ENCODE measurements around the gene STMN3. TPM values are rescaled to one million over a fixed set of nuclear protein-coding genes. Genes with fewer than 3 reads are reported as not detected.
"Not testable (repeated sequence)": the region's sequence is repeated elsewhere in the genome, so short reads cannot be mapped to it uniquely, and the experiment has no call there.

STMN3 gene
- polyA plus RNA-seq, 1 experiment = 12.7 TPM

GRCh38 chr20:63636752-63637628 lies 16.2 kb downstream of the STMN3 start:
- CTCF ChIA-PET = no interaction called here
- no peak for DNase-seq (ENCODE audit: low read depth)
- POLR2A ChIA-PET = no interaction called here
- TF ChIP-seq, protein P1, sequence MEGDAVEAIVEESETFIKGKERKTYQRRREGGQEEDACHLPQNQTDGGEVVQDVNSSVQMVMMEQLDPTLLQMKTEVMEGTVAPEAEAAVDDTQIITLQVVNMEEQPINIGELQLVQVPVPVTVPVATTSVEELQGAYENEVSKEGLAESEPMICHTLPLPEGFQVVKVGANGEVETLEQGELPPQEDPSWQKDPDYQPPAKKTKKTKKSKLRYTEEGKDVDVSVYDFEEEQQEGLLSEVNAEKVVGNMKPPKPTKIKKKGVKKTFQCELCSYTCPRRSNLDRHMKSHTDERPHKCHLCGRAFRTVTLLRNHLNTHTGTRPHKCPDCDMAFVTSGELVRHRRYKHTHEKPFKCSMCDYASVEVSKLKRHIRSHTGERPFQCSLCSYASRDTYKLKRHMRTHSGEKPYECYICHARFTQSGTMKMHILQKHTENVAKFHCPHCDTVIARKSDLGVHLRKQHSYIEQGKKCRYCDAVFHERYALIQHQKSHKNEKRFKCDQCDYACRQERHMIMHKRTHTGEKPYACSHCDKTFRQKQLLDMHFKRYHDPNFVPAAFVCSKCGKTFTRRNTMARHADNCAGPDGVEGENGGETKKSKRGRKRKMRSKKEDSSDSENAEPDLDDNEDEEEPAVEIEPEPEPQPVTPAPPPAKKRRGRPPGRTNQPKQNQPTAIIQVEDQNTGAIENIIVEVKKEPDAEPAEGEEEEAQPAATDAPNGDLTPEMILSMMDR (IDR thresholded peaks at IDR 0.05; ENCODE audit: insufficient read depth, low read depth, low read length) = no peak
- Histone ChIP-seq H3K36me3 (ENCODE audit: control insufficient read depth, insufficient read depth, low read length) (no peaks in the 10 kb centered on the region), H3K4me3 (ENCODE audit: low read depth, low read length) (no peak overlapping the region), H3K27me3 (ENCODE audit: control insufficient read depth, insufficient read depth, low read length) (no peaks in the 10 kb centered on the region)

- Histone ChIP-seq H3K27me3 (ENCODE audit: control insufficient read depth, insufficient read depth, low read length) (no peaks in the 10 kb centered on the region), H3K4me3 (ENCODE audit: low read depth, low read length) (no peak overlapping the region), H3K36me3 (ENCODE audit: control insufficient read depth, insufficient read depth, low read length) (no peaks in the 10 kb centered on the region)
- ChIA-PET POLR2A (no interaction called here), CTCF (no interaction called here)
- no peak for DNase-seq (ENCODE audit: low read depth)
- TF ChIP-seq, protein P1 (IDR thresholded peaks at IDR 0.05; ENCODE audit: insufficient read depth, low read depth, low read length) = no peak
Measured at GRCh38 chr20:63635431-63636141, 17.6 kb downstream of the STMN3 start.

- Histone ChIP-seq H3K4me3 (ENCODE audit: low read depth, low read length) (no peak overlapping the region), H3K27me3 (ENCODE audit: control insufficient read depth, insufficient read depth, low read length) (no peaks in the 10 kb centered on the region), H3K36me3 (ENCODE audit: control insufficient read depth, insufficient read depth, low read length) (no peaks in the 10 kb centered on the region)
- POLR2A ChIA-PET = no interaction called here
- TF ChIP-seq, protein P1 (IDR thresholded peaks at IDR 0.05; ENCODE audit: insufficient read depth, low read depth, low read length) = no peak
- CTCF ChIA-PET = no interaction called here
- DNase-seq (ENCODE audit: low read depth) = no peak
Measured at GRCh38 chr20:63633732-63634131, 19.5 kb downstream of the STMN3 start.

- CTCF ChIA-PET = interaction anchor here (1.7 kb wide), 1 partner anchor 10 kb away, joined by 4 read pairs; no protein-coding TSS in a partner anchor
- DNase-seq (ENCODE audit: low read depth) = not testable (repeated sequence)
Measured at GRCh38 chr20:63631426-63631825, 21.8 kb downstream of the STMN3 start.

GRCh38 chr20:63630956-63631355 lies 22.3 kb downstream of the STMN3 start:
- H3K36me3 ChIP-seq (ENCODE audit: control insufficient read depth, insufficient read depth, low read length); H3K27me3 ChIP-seq (ENCODE audit: control insufficient read depth, insufficient read depth, low read length); H3K4me3 ChIP-seq (ENCODE audit: low read depth, low read length); DNase-seq (ENCODE audit: low read depth); POLR2A ChIA-PET: not testable (repeated sequence)
- CTCF ChIA-PET = interaction anchor here (1.7 kb wide), 1 partner anchor 10 kb away, joined by 4 read pairs; no protein-coding TSS in a partner anchor

More at GRCh38 chr20:63631426-63631825, 21.8 kb downstream of the STMN3 start:
- H3K4me3 ChIP-seq (ENCODE audit: low read depth, low read length); POLR2A ChIA-PET; H3K27me3 ChIP-seq (ENCODE audit: control insufficient read depth, insufficient read depth, low read length); H3K36me3 ChIP-seq (ENCODE audit: control insufficient read depth, insufficient read depth, low read length): not testable (repeated sequence)

DNA sequence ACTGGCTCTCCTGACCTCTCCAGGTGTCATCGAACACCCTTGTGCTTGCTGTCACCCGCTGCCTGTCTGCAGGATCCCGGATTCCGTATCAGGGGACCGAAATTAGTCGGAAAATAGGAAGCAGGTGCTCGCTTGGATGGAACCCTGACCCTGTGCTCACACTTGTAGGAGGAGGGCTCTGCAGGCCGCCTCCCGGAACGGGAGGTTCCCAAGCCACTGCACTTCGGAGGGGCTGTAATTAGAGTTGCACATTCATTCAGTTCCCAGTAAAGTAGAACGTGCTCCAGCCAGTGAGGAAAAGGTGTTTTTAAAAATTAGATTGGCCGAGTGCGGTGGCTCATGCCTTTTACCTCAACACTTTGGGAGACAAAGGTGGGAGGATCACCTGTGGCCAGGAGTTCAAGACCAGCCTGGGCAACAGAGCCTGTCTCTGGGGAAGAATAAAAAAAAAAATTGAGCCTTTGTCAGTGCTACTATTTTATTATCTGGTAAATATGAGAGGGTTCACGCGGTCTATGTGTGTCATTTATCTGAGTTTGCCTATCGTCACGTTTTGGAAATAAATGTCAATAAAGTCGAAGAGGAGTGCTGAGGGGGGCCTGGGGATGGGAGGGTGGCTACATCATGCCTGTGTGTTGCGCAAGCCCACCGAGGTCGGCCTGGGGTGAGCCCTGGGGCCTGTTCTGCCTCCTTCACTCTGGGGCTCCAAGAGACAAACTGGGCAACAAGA lies 24.8 kb downstream of the STMN3 start:
- Histone ChIP-seq H3K27me3 (ENCODE audit: control insufficient read depth, insufficient read depth, low read length) (no peaks in the 10 kb centered on the region), H3K36me3 (ENCODE audit: control insufficient read depth, insufficient read depth, low read length) (no peaks in the 10 kb centered on the region), H3K4me3 (ENCODE audit: low read depth, low read length) (peak overlapping the region; percentile 95)
- TF ChIP-seq, protein P1 (IDR thresholded peaks at IDR 0.05; ENCODE audit: insufficient read depth, low read depth, low read length) = no peak
- ChIA-PET POLR2A (no interaction called here), CTCF (interaction anchor here (1.6 kb wide), 1 partner anchor 91 kb away, joined by 6 read pairs; the partner anchor contains the start of gene PTK6)
- DNase-seq (ENCODE audit: low read depth) = no peak
